K562 (cell line): ENCODE data around the gene TRIAP1. TPM values are rescaled to one million over a fixed set of nuclear protein-coding genes. Genes with fewer than 3 reads are reported as not detected.
A peak's percentile ranks its signal among the peaks of the same experiment; 100 is the strongest.

Experiments used
- ATAC-seq: fragments of 200-7000 bp; cut with Tn5 transposase; 3 replicates; pipeline ENCODE4 v1.9.1; 2020; ENCODE audit warnings: moderate library complexity
- BruUV-seq: library from RNA; stranded (reverse); fragments of 400-500 nt; replicated peaks from 2 replicates; lab custom pipeline; 2021; lab: Mats Ljungman, UMichigan
- CTCF ChIA-PET: fragments of 300-600 bp; formaldehyde crosslinking; extraction: SDS; loops from one replicate; lab custom pipeline; 2021; ENCODE audit warnings: low intra/inter-chr PET ratio; lab: Yijun Ruan, JAX
- POLR2A ChIA-PET: fragments of 300-600, 350-650 bp; sonication (Branson Sonifier 250); formaldehyde crosslinking; extraction: SDS; loops from one replicate; lab custom pipeline; 2021; ENCODE audit warnings: antibody characterized with exemption, inconsistent platforms; lab: Yijun Ruan, JAX
- DNase-seq, 4 experiments: peaks; one replicate each; pipeline versions ENCODE4 v3.0.0 to v3.0.0-alpha.2; 2011 to 2018; ENCODE audit warnings: low spot score in 3 of 4, mixed read lengths in 3 of 4; ENCODE audit errors: extremely low read depth in 1 of 4
- FAIRE-seq: peaks from 2 replicates; lab custom pipeline; 2011; peaks lifted over from hg19 to GRCh38; lab: Jason Lieb, UNC
- H2AFZ ChIP-seq: 2 replicates; pipeline ENCODE4 v1.6.0; 2011; ENCODE audit warnings: low read depth, low read length, control low read depth, inconsistent platforms
- H3K27ac ChIP-seq: fragments of 200-600 bp; 3 replicates; pipeline ENCODE4 v1.8.0; 2011; ENCODE audit warnings: low read depth, mild to moderate bottlenecking, control low read depth, inconsistent platforms, low read length, moderate library complexity, mixed read lengths; ENCODE audit errors: extremely low read depth
- H3K27me3 ChIP-seq, 2 experiments: fragments of 300-600 bp in 1 of 2; 2 replicates in 1 of 2; 3 replicates in 1 of 2; pipeline versions ENCODE4 v1.6.0 to v1.8.0; 2011; ENCODE audit warnings: inconsistent platforms in 2 of 2, low read length in 2 of 2, mild to moderate bottlenecking in 1 of 2, mixed read lengths in 1 of 2, moderate library complexity in 1 of 2; ENCODE audit not compliant: control insufficient read depth in 2 of 2, insufficient read depth in 2 of 2
- H3K36me3 ChIP-seq: fragments of 300-600 bp; 3 replicates; pipeline ENCODE4 v1.8.0; 2011; ENCODE audit warnings: mild to moderate bottlenecking, low read length, inconsistent platforms; ENCODE audit not compliant: control insufficient read depth, insufficient read depth
- H3K4me1 ChIP-seq, 2 experiments: fragments of 200-600 bp in 1 of 2; replicated peaks in 1 of 2; 2 replicates in 1 of 2; 3 replicates in 1 of 2; pipeline versions ENCODE4 v1.5.1 to v1.8.0; 2011; ENCODE audit warnings: inconsistent platforms in 2 of 2, low read length in 2 of 2, mild to moderate bottlenecking in 1 of 2, mixed read lengths in 1 of 2, moderate library complexity in 1 of 2; ENCODE audit not compliant: control insufficient read depth in 2 of 2, insufficient read depth in 2 of 2
- H3K4me2 ChIP-seq: 2 replicates; pipeline ENCODE4 v1.6.1; 2011; ENCODE audit warnings: low read length, control low read depth, inconsistent platforms, mixed read lengths; ENCODE audit not compliant: insufficient read depth
- H3K4me3 ChIP-seq: fragments of 200-600 bp; sonication (generic), shearing (Covaris generic); 2 replicates; pipeline ENCODE4 v1.5.1; 2016; ENCODE audit warnings: control low read depth, inconsistent platforms
- H3K79me2 ChIP-seq: fragments of 200-600 bp; 3 replicates; pipeline ENCODE4 v1.8.0; 2011; ENCODE audit warnings: low read length, inconsistent platforms; ENCODE audit not compliant: control insufficient read depth, insufficient read depth
- H3K9ac ChIP-seq, 2 experiments: 2 replicates each; pipeline versions ENCODE4 v1.6.0 to v1.6.1; 2011; ENCODE audit warnings: low read depth in 2 of 2, low read length in 2 of 2, control low read depth in 1 of 2, inconsistent platforms in 1 of 2, mild to moderate bottlenecking in 1 of 2, mixed read lengths in 1 of 2; ENCODE audit not compliant: insufficient read depth in 1 of 2
- H3K9me1 ChIP-seq: one replicate; pipeline ENCODE4 v1.6.0; 2011; ENCODE audit warnings: inconsistent platforms, mild to moderate bottlenecking, low read length, moderate library complexity; ENCODE audit not compliant: control insufficient read depth, insufficient read depth
- H3K9me3 ChIP-seq: replicated peaks from 2 replicates; pipeline ENCODE4 v1.5.1; 2011; ENCODE audit warnings: low read depth, low read length, inconsistent platforms; ENCODE audit not compliant: control insufficient read depth, insufficient read depth
- H4K20me1 ChIP-seq: replicated peaks from 2 replicates; pipeline ENCODE4 v1.6.1; 2011; ENCODE audit warnings: low read length, inconsistent platforms, mixed read lengths; ENCODE audit not compliant: control insufficient read depth, insufficient read depth
- ARID1B ChIP-seq: fragments of 450-650 bp; IDR thresholded peaks from 2 replicates; pipeline ENCODE4 v1.6.1; 2016; ENCODE audit warnings: antibody characterized with exemption, mild to moderate bottlenecking, inconsistent platforms
- ID3 ChIP-seq, 2 experiments: fragments of 250-450 bp in 1 of 2; fragments of 450-650 bp in 1 of 2; sonication (Bioruptor Pico) in 1 of 2; IDR thresholded peaks; 2 replicates each; pipeline versions ENCODE4 v1.6.1 to v1.8.0; 2016 to 2021; ENCODE audit warnings: mild to moderate bottlenecking in 2 of 2, moderate library complexity in 2 of 2, missing compliant biosample characterization in 1 of 2, missing genetic modification characterization in 1 of 2
- KLF6 ChIP-seq: fragments of 250-450 bp; sonication (Bioruptor Pico); IDR thresholded peaks from 2 replicates; pipeline ENCODE4 v1.4.0; 2020; ENCODE audit warnings: mild to moderate bottlenecking, moderate library complexity, borderline replicate concordance
- MCM3 ChIP-seq: fragments of 450-650 bp; IDR thresholded peaks from 2 replicates; pipeline ENCODE4 v1.6.1; 2016
- MYNN ChIP-seq, 2 experiments: sonication (generic); formaldehyde crosslinking in 1 of 2; IDR thresholded peaks; 2 replicates each; pipeline versions ENCODE4 v1.5.0 to v1.6.1; 2016 to 2020; ENCODE audit warnings: antibody characterized with exemption in 1 of 2, missing genetic modification reagents in 1 of 2
- NFYB ChIP-seq: IDR thresholded peaks from 2 replicates; pipeline ENCODE4 v1.6.1; 2011; ENCODE audit warnings: mild to moderate bottlenecking, moderate library complexity; ENCODE audit not compliant: insufficient read length; ENCODE audit errors: extremely low read depth
- REST ChIP-seq, 2 experiments: fragments of 450-650 bp; formaldehyde crosslinking in 1 of 2; IDR thresholded peaks; 2 replicates each; pipeline versions ENCODE4 v1.4.0 to v1.6.1; 2014 to 2020; ENCODE audit warnings: mild to moderate bottlenecking in 2 of 2, borderline replicate concordance in 1 of 2, low read depth in 1 of 2
- SMARCA4 ChIP-seq: fragments of 450-650 bp; IDR thresholded peaks from 2 replicates; pipeline ENCODE4 v1.6.1; 2016
- USF1 ChIP-seq: sonication (generic); formaldehyde crosslinking; IDR thresholded peaks from 2 replicates; pipeline ENCODE4 v1.9.0; 2022; ENCODE audit warnings: mild to moderate bottlenecking, missing genetic modification reagents
- USF2 ChIP-seq: sonication (generic); formaldehyde crosslinking; IDR thresholded peaks from 2 replicates; pipeline ENCODE4 v1.5.0; 2020; ENCODE audit warnings: missing genetic modification reagents
- ZNF146 ChIP-seq: IDR thresholded peaks from one replicate; pipeline ENCODE4 v1.6.1; 2018; ENCODE audit warnings: missing compliant biosample characterization; ENCODE audit not compliant: unreplicated experiment
- ZNF79 ChIP-seq: fragments of 250-450 bp; sonication (Bioruptor Pico); IDR thresholded peaks from 2 replicates; pipeline ENCODE4 v1.4.0; 2020; ENCODE audit warnings: low read depth, mild to moderate bottlenecking, moderate library complexity
- WGBS: fragments of 100-300 bp; shearing (Covaris generic); methylation state at CpG from one replicate; pipeline ENCODE4 v1.1.6; 2016; ENCODE audit warnings: low coverage, mixed read lengths; ENCODE audit not compliant: insufficient coverage; ENCODE audit errors: missing lambda C conversion rate; 5-methylcytosine and 5-hydroxymethylcytosine counted together
- in situ Hi-C: fragments of 300-500 bp; cut with MboI; formaldehyde crosslinking; loops from 4 replicates; pipeline ENCODE4 v1.15.0; 2018; ENCODE audit warnings: inconsistent platforms, mixed read lengths
- intact Hi-C: fragments of 100-400 bp; cut with micrococcal nuclease; formaldehyde crosslinking; loops from 2 replicates; pipeline ENCODE4 v1.14.2; 2022
- polyA plus RNA-seq, 8 experiments: library from polyadenylated mRNA; depleted of rRNA in 4 of 8; stranded (reverse) in 5 of 8; unstranded in 3 of 8; fragments of >200 nt; fragmentation: Nextera tagmentation in 2 of 8; fragmentation: Illumina TruSeq in 1 of 8; extraction: Ambion mirVana in 2 of 8; extraction: Trizol in 1 of 8; gene quantifications; 2 replicates each; pipeline versions ENCODE4 v1.2.1 to v1.2.3, GENCODE V29; 2011 to 2014; ENCODE audit warnings: inconsistent platforms in 1 of 8, missing spikeins in 1 of 8
- total RNA-seq, 7 experiments: library from RNA; depleted of rRNA in 6 of 7; stranded (reverse); fragments of >200 nt in 6 of 7; fragmentation: Illumina TruSeq in 2 of 7; extraction: Trizol in 2 of 7; gene quantifications; 2 replicates each; pipeline versions ENCODE4 v1.2.1 to v1.2.3, GENCODE V29; 2011 to 2021; ENCODE audit warnings: low replicate concordance in 1 of 7

TRIAP1 gene
- total and polyA plus RNA-seq, 9 of the 15 experiments (the other 6 are each of a cell fraction or from before 2014, with no cell fraction given): 37.3 to 354 (median 65.4) TPM

- Histone ChIP-seq H3K79me2 (no peaks in the 10 kb centered on the region), H3K36me3 (no peaks in the 10 kb centered on the region), H4K20me1 (no peaks in the 10 kb centered on the region), H3K4me2 (no peak overlapping the region), H3K4me1 (no peaks in the 10 kb centered on the region; a peak in 1 of 5 replicates), H2AFZ (no peak overlapping the region), H3K27me3 (peaks cover 0 to 13% of the 10 kb centered on the region in 2 experiments; a peak in 3 of 5 replicates), H3K9me1 (no peaks in the 10 kb centered on the region), H3K9ac (no peak overlapping the region), H3K4me3 (no peak overlapping the region), H3K27ac (no peak overlapping the region), H3K9me3 (no peaks in the 10 kb centered on the region; the same call in 1 of the 2 replicates)
- no TSS peak for BruUV-seq
- intact Hi-C loops: no loop called here
- FAIRE-seq (no peak), ATAC-seq (peak; percentile 47; the same call in 1 of the 3 replicates), DNase-seq (peak in 1 of 4 experiments; percentile 14)
- 0% methylated on average over 1 of the region's 1 CpG for WGBS
- in situ Hi-C loops: no loop called here
- ChIA-PET CTCF (no interaction called here), POLR2A (interaction anchor here (0.6 to 1.3 kb wide), 3 partner anchors 10 to 112 kb away, joined by 3 to 6 read pairs (median 4); partner anchors contain the start of gene RNU4-2)
- TF ChIP-seq ZNF146 (CRISPR knock-in tag): no peak
- peak; percentile 48 for TF ChIP-seq USF2 (CRISPR knock-in tag)
- TF ChIP-seq REST (IDR thresholded peaks at IDR 0.05; ENCODE audit: borderline replicate concordance): no peak
- TF ChIP-seq REST (CRISPR knock-in tag; IDR thresholded peaks at IDR 0.05; ENCODE audit: low read depth): no peak
- no peak for TF ChIP-seq MYNN (IDR thresholded peaks at IDR 0.05)
- TF ChIP-seq MYNN (CRISPR knock-in tag; IDR thresholded peaks at IDR 0.05): no peak
- no peak for TF ChIP-seq KLF6 (CRISPR knock-in tag)
- peak; percentile 30 for TF ChIP-seq NFYB
- no peak for TF ChIP-seq ZNF79
- TF ChIP-seq MCM3: no peak
- TF ChIP-seq SMARCA4: no peak
- TF ChIP-seq USF1 (CRISPR knock-in tag): peak; percentile 58; the same call in 1 of the 2 replicates
- TF ChIP-seq ARID1B: no peak
- no peak for TF ChIP-seq ID3 (CRISPR knock-in tag; IDR thresholded peaks at IDR 0.05)
- no peak for TF ChIP-seq ID3 (tag; IDR thresholded peaks at IDR 0.05)
Observed at GRCh38 chr12:120404271-120404670, 41.9 kb downstream of the TRIAP1 start.
